OCI-LY1 (cell line): Measurements from ENCODE around the gene MED15.

ENCODE experiments used
- H2AFZ ChIP-seq: fragments of 200-600 bp; sonication (generic), shearing (Covaris generic); 2 replicates; pipeline ENCODE4 v1.6.0; 2014; ENCODE audit warnings: antibody characterized with exemption, mild to moderate bottlenecking, low read length
- H3F3A ChIP-seq: fragments of 200-600 bp; sonication (generic), shearing (Covaris generic); 2 replicates; pipeline ENCODE4 v1.6.0; 2014; ENCODE audit warnings: mild to moderate bottlenecking, antibody characterized with exemption, low read length, moderate library complexity; ENCODE audit not compliant: insufficient read depth
- H3K27ac ChIP-seq: fragments of 200-600 bp; sonication (generic); 2 replicates; pipeline ENCODE4 v1.5.1; 2014; ENCODE audit warnings: low read length, mixed run types, mild to moderate bottlenecking, low read depth; ENCODE audit not compliant: poor library complexity, severe bottlenecking
- H3K27me3 ChIP-seq: fragments of 200-600 bp; sonication (generic); 2 replicates; pipeline ENCODE4 v1.6.0; 2014; ENCODE audit warnings: antibody characterized with exemption, mild to moderate bottlenecking, low read length, moderate library complexity; ENCODE audit not compliant: insufficient read depth
- H3K36me3 ChIP-seq: fragments of 200-600 bp; sonication (generic); 2 replicates; pipeline ENCODE4 v1.6.1; 2014; ENCODE audit warnings: mild to moderate bottlenecking, antibody characterized with exemption, low read length, moderate library complexity, mixed read lengths; ENCODE audit not compliant: insufficient read depth
- H3K4me1 ChIP-seq: fragments of 200-600 bp; sonication (generic); 2 replicates; pipeline ENCODE4 v1.5.1; 2014; ENCODE audit warnings: mild to moderate bottlenecking, low read length, moderate library complexity; ENCODE audit not compliant: insufficient read depth, severe bottlenecking
- H3K4me2 ChIP-seq: fragments of 200-600 bp; sonication (generic), shearing (Covaris generic); 2 replicates; pipeline ENCODE4 v1.6.1; 2014; ENCODE audit warnings: low read length
- H3K4me3 ChIP-seq: fragments of 200-600 bp; sonication (generic); 2 replicates; pipeline ENCODE4 v1.5.1; 2014; ENCODE audit warnings: low read length, low read depth, mild to moderate bottlenecking, mixed read lengths; ENCODE audit not compliant: poor library complexity, severe bottlenecking
- H3K79me2 ChIP-seq: fragments of 200-600 bp; shearing (Covaris generic); 2 replicates; pipeline ENCODE4 v1.6.1; 2016; ENCODE audit warnings: mixed run types, low read length, mixed read lengths; ENCODE audit not compliant: insufficient read depth
- H3K9ac ChIP-seq: fragments of 200-600 bp; sonication (generic), shearing (Covaris generic); 2 replicates; pipeline ENCODE4 v1.6.1; 2014; ENCODE audit warnings: mild to moderate bottlenecking, low read length, mixed read lengths
- H3K9me2 ChIP-seq: fragments of 200-600 bp; sonication (generic), shearing (Covaris generic); 2 replicates; pipeline ENCODE4 v1.6.1; 2014; ENCODE audit warnings: low read depth, mild to moderate bottlenecking, low read length, mixed read lengths
- H3K9me3 ChIP-seq: fragments of 200-600 bp; shearing (Covaris generic); 2 replicates; pipeline ENCODE4 v1.6.1; 2014; ENCODE audit warnings: low read length, mixed read lengths
- H4K20me1 ChIP-seq: fragments of 200-600 bp; sonication (generic), shearing (Covaris generic); 2 replicates; pipeline ENCODE4 v1.6.0; 2016; ENCODE audit warnings: mild to moderate bottlenecking, low read length; ENCODE audit not compliant: insufficient read depth
- EZH2 ChIP-seq: fragments of 200-600 bp; sonication (generic), shearing (Covaris generic); IDR thresholded peaks from 2 replicates; pipeline ENCODE4 v1.8.0; 2017; ENCODE audit warnings: borderline replicate concordance, mixed run types, mild to moderate bottlenecking, antibody characterized with exemption, low read length, moderate library complexity, mixed read lengths
- TF ChIP-seq, protein P1 (sequence below): fragments of 200-600 bp; sonication (generic), shearing (Covaris generic); IDR thresholded peaks from 2 replicates; pipeline ENCODE4 v1.5.1; 2017; ENCODE audit warnings: mild to moderate bottlenecking, antibody characterized with exemption, low read length, moderate library complexity, mixed read lengths

MED15 gene

DNA sequence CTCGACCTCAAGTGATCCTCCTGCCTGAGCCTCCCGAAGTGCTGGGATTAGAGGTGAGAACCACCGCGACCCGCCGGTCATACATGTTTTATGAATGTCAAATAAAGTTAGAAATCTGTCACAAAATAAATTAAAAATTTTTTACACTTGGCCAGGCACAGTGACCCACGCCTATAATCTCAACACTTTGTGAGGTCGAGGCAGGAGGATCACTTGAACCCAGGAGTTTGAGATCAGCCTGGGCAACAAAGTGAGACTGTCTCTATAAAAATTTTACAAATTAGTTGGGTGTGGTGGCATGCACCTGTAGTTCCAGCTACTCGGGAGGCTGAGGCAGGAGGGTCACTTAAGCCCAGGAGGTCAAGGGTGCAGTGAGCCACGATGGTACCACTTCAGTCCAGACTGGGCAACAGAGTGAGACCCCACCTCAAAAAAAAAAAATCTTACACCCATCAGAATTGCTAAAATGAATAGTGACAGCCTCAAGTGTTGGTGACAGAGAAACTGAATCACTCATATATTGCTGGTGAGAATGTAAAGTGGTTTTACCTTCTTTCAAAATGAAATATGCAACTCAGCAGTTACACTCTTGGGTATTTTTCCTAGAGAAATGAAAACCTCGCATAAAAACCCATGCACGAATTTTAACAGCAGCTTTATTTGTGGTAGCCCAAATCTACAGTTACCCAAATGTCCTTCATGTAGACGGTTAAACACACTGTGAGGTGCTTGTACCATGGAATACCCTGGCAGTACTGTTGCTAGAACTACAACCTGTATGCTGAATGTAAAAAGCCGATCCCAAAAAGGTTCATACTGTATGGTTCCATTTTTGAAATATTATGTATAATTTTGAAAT, 55.4 kb downstream of the MED15 start:
- TF ChIP-seq EZH2 = no peak
- TF ChIP-seq, protein P1, sequence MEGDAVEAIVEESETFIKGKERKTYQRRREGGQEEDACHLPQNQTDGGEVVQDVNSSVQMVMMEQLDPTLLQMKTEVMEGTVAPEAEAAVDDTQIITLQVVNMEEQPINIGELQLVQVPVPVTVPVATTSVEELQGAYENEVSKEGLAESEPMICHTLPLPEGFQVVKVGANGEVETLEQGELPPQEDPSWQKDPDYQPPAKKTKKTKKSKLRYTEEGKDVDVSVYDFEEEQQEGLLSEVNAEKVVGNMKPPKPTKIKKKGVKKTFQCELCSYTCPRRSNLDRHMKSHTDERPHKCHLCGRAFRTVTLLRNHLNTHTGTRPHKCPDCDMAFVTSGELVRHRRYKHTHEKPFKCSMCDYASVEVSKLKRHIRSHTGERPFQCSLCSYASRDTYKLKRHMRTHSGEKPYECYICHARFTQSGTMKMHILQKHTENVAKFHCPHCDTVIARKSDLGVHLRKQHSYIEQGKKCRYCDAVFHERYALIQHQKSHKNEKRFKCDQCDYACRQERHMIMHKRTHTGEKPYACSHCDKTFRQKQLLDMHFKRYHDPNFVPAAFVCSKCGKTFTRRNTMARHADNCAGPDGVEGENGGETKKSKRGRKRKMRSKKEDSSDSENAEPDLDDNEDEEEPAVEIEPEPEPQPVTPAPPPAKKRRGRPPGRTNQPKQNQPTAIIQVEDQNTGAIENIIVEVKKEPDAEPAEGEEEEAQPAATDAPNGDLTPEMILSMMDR = no peak
- Histone ChIP-seq H4K20me1 (no peaks in the 10 kb centered on the region), H3K4me2 (no peak overlapping the region), H3K4me1 (no peaks in the 10 kb centered on the region), H2AFZ (no peak overlapping the region), H3K9me2 (no peaks in the 10 kb centered on the region), H3K36me3 (peaks cover 62% of the 10 kb centered on the region), H3K9me3 (peaks cover 12% of the 10 kb centered on the region), H3K27ac (no peak overlapping the region), H3K27me3 (no peaks in the 10 kb centered on the region), H3K4me3 (no peak overlapping the region), H3F3A (no peaks in the 10 kb centered on the region), H3K79me2 (no peaks in the 10 kb centered on the region), H3K9ac (no peak overlapping the region)

DNA sequence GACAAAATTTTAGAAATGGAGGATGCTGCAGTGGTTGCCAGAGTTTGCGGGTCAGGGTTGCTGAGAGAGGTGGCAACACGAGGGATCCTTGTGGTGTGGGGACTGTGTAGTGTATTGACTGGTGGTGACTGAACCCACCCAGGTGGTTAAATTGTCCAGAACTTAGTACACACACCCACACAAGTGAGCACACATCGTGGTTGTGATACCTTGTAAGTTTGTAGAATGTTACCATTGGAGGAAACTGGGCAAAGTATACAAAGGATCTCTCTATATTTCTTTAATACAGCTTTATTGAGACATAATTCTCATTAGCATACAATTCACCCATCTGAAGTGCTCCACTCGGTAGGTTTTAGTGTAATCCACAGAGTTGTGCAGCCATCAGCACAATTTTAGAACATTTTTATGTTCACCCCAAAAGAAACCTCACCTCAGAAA, 56.1 kb downstream of the MED15 start:
- TF ChIP-seq, protein P1 = no peak
- no peak for TF ChIP-seq EZH2
- Histone ChIP-seq H2AFZ (no peak overlapping the region), H3K4me3 (no peak overlapping the region), H3K27me3 (no peaks in the 10 kb centered on the region), H3K27ac (no peak overlapping the region), H3K4me1 (no peaks in the 10 kb centered on the region), H3K9me2 (no peaks in the 10 kb centered on the region), H3K9ac (no peak overlapping the region), H4K20me1 (no peaks in the 10 kb centered on the region), H3K79me2 (no peaks in the 10 kb centered on the region), H3K9me3 (peaks cover 10% of the 10 kb centered on the region), H3K4me2 (no peak overlapping the region), H3F3A (no peaks in the 10 kb centered on the region), H3K36me3 (peaks cover 63% of the 10 kb centered on the region)

DNA sequence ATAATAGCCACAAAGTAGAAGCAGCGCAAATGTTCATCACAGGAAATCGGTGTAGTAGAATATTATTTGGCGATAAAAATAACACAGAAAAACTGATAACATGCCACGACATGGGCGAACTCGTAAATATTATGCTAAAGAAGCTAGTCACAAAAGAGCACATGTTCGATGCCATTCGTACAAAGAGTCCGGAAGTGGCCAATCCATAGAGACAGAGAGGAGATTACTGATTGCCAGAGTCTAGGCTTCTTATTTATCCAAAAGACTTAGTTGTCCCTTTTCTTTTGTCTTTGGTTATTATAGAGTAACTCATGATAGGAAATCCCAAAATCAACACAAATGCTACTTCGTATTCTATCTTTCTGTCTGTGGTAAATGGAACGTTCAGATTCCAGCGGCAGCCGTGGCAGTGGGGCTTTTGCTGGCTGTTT, 56.5 kb downstream of the MED15 start:
- Histone ChIP-seq H3F3A (no peaks in the 10 kb centered on the region), H3K36me3 (peaks cover 63% of the 10 kb centered on the region), H3K27me3 (no peaks in the 10 kb centered on the region), H3K4me3 (no peak overlapping the region), H3K4me2 (no peak overlapping the region), H3K79me2 (no peaks in the 10 kb centered on the region), H3K4me1 (peaks cover 3% of the 10 kb centered on the region), H3K9me2 (no peaks in the 10 kb centered on the region), H3K9ac (no peak overlapping the region), H3K27ac (no peak overlapping the region), H3K9me3 (peaks cover 6% of the 10 kb centered on the region), H2AFZ (no peak overlapping the region), H4K20me1 (no peaks in the 10 kb centered on the region)
- TF ChIP-seq, protein P1 = no peak
- no peak for TF ChIP-seq EZH2
